Raji (cell line): Measurements from ENCODE around the gene GAS6.

Experiments used
- POLR2A ChIP-seq: IDR thresholded peaks from 2 replicates; pipeline ENCODE4 v1.6.1; 2011; ENCODE audit warnings: low read depth, low read length, control low read depth; ENCODE audit not compliant: insufficient read depth

GAS6 gene

DNA sequence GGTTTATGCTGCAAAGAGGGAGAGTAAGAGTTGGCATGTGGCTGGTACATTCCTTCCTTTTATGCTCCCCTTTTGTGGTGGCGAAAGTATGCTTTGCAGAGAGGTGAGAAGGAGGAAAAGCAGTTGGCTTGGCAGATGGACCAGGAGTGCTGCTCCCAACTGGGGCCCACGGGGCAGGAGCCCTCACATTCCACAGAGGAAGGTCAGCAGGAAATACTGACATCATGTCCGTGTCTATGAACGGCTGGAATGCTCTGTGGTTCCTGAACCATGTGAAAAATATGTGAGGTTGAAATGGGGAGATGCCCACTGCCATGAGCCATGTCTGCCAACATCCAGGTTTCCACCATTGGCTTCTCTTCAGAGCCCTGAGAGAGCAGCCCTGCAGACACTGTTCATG lies 33.3 kb upstream of the GAS6 start:
- TF ChIP-seq POLR2A: no peak

GRCh38 chr13:113895436-113895835 lies 31.6 kb upstream of the GAS6 start:
- TF ChIP-seq POLR2A: no peak

DNA sequence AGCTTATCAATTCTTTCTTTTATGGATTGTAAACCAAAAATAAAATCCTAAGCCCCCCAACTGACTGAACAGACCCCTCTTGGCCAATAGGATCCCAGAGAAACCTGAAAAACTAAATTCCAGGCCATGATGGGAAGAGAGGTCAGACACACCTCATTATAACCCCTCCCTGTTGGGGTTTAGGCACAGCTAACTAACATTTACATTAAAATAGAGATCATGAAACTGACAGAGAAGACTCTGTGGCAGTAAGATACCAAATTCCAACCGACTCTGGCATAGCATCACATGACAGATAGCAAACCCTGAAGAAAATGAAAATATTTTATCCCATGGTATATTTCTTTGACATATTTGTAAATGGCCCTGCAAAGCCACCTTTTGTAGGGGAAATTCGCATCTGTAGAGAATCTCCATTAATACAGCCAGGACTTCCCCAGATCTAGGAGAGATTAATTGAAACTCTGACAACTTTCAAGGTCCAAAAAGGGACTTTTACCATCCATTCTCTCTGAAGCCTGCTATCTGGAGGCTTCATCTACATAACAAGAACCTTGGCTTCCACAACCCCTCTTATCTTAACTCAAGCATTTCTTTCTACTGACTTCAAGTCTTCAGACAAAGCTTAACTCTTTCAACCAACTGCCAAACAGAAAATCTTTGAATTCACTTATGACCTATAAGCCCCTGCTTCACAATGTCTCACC lies 27.1 kb upstream of the GAS6 start:
- TF ChIP-seq POLR2A: no peak

DNA sequence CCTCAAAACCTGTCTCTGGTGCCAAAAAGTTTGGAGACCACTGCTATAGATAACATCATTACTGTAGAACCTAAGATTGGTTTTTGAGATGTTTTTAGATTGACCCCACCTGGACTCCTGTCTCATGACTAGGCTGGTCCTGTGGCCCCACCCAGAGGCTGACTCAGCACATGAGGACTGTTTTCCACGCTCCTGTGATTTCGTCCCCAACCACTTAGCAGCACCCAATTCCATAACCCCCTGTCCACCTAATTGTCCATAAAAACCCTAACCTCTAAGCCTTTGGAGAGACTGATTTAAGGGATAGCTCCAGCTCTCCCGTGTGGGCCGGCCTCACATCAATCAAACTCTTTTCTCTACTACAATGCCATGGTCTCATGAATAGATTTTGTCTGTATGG lies 25.6 kb upstream of the GAS6 start:
- no peak for TF ChIP-seq POLR2A

DNA sequence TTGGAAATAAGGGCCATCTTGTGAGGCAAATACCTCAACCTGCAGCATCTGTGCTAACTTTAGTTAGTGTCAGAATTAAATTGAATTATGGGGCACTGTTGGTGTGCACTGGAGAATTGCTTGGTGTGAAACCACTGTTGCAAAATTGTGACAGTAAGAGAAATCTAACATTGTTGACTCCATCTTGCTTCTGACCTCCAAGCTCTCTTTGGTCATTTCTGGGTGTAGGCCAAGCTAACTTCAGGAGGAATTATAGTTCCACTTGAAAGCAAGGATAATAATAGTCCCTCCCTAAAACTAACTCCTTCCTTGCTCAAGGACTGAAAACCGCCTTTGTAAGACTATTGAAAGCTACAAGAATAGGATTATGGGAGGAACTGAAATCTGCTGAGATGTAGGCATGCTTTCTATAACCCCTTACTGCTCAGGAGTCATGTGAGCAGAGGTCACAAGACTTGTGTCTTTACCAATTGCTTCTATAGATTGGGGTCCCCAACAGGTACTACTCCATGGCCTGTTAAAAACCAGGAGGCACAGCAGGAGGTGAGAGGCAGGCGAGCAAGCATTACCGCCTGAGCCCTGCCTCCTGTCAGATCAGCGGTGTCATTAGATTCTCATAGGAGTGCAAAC lies 24.9 kb upstream of the GAS6 start:
- no peak for TF ChIP-seq POLR2A

DNA sequence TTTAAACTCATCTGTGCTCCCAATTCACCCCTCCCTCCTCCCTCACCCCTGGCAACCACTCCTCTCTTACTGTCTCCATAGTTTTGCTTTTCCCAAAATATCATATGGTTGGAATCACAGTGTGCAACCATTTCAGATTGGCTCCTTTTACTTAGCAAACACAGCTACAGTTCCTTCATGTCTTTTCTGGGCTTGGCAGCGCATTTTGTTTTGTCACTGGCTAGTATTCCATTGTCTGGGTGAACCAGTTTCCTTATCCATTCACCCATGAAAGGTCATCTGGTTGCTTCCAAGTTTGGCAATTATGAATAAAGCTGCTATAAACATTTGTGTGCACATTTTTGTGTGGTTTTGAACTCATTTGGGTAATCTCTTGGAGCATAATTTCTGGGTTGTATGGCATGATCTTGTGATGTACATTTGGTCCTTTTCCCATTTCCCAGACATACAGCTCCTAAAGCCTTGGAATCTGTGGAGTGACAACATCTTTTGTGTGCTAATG lies 23.9 kb upstream of the GAS6 start:
- TF ChIP-seq POLR2A: no peak

GRCh38 chr13:113886561-113887112 lies 22.8 kb upstream of the GAS6 start:
- no peak for TF ChIP-seq POLR2A

GRCh38 chr13:113884821-113885220 lies 20.9 kb upstream of the GAS6 start:
- no peak for TF ChIP-seq POLR2A

DNA sequence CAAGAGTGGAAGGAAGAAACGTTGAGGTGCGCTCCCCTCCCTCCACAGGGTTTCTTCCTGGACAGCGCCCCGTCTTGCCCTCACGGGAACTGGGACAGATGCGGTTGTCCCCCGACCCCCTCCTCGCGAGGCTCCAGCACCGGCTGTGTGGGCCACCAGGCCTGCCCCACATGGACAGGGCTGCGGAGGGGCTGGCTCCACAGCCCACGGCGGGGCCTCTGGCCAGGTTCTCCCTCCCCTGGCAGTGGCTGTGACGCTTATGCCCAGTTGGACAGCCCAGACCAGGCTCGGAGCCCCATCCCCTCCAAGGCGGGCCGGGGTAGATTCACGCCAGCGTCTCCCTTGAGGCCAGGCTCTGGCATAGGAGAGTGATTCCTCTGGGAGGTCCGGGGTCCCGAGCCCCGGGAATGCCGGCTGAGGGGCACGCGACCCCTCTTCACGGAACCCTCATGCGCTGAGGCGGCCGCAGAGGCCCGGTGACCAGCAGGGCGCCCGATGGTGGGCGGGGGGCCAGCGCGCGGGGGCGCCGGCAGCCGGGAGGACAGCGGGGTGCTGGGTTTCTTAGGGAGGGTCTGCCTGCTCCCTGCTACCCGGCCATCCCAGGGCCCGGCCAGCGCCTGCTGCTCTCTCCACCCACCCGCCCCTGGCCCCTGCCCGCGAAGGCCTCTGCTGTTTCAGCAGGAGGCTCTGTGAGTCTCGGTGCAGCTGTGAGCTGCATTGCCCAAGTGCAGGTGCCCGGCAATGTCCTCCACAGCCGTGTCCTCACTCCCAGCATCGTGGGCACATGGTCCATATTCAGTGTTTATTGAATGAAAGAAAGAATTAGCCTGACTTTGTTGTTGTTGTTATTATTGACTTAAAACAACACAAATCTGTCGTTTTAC lies 20.3 kb upstream of the GAS6 start:
- TF ChIP-seq POLR2A: no peak

- TF ChIP-seq POLR2A: no peak
Observed at GRCh38 chr13:113883314-113883811, 19.5 kb upstream of the GAS6 start.

DNA sequence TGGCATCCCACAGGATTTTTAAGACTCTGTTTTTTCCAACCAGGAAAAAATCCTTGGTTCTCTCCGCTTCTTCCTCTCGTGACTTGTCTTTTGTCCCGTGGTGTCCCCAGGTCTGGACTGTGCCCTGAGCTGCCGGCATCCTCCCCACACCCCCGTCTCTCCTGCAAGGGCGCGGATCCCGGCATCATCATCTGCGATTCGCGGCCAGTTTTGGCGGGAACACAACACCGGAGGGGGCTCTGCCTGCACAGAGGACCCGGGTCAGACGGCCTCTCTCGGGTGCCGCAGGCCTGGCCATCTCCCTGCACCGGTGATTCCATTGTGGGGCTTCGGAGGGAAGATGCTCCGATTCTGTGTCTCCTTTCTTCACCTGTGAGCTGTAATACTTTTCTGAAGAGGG lies 18.8 kb upstream of the GAS6 start:
- no peak for TF ChIP-seq POLR2A

GRCh38 chr13:113882267-113882630 lies 18.4 kb upstream of the GAS6 start:
- no peak for TF ChIP-seq POLR2A

- TF ChIP-seq POLR2A: no peak
Observed at GRCh38 chr13:113881614-113882266, 17.9 kb upstream of the GAS6 start.

DNA sequence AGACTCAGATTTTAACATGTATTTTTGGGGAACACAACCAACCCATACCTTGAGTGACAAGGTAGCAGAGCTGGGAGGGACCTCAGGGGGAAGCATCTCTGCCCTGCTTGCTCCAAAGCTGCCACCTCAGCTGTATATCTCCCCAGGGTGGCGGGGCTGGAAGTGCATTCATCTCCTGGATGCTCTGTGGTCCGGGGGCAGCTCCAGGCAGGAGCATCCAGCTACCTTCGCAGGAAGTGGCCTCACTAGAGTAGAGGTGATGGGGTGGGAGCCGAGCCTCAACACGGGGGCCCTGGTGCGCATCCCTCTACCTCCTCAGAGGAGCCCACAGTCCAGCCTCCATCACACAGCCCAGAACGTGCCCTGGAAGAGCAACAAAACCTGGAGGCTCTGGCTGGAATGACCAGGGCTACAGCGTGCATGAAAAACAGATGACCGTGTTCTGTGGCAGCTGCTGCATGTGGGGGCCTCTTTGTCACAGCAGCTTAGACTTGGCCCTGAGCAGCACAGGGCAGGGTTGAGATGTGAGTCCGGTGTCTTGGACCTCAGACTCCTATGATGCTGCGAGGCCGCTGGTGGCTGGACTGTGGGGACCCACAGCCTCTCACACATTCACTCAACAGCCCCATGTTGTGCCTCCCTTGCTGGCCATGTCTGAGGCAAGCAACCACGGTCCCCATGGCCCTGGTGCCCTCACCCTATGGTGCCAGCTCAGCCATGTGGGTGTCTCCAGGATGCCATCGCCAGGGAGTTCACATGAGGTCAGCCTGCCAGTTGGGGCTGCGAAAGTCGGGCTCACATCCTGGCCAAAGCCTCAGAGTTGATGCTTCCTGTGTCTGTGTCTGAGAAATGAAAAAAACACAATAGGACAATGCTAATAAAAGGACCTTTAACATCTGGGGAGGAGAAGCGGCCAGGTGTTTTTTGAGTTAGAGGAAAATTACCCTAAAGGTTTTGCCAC lies 17.1 kb upstream of the GAS6 start:
- no peak for TF ChIP-seq POLR2A
